Skeletal muscle cell (primary cell): ENCODE measurements around the gene DCAF5.

Source experiments
- DNase-seq: peaks from one replicate; pipeline ENCODE4 v3.0.0-alpha.2; 2010; ENCODE audit warnings: low read depth
- H3K4me3 ChIP-seq: 2 replicates; pipeline ENCODE4 v1.5.1; 2011; ENCODE audit warnings: low read depth, mild to moderate bottlenecking, control low read depth, low read length, moderate library complexity

Gene DCAF5

GRCh38 chr14:69106451-69106850 lies 46.5 kb downstream of the DCAF5 start:
- H3K4me3 ChIP-seq = no peak overlapping the region
- DNase-seq = no peak

GRCh38 chr14:69105326-69105725 lies 47.6 kb downstream of the DCAF5 start:
- no peak overlapping the region for H3K4me3 ChIP-seq
- peak; percentile 68 for DNase-seq

GRCh38 chr14:69101331-69101826 lies 51.5 kb downstream of the DCAF5 start:
- peak; percentile 69 for DNase-seq
- H3K4me3 ChIP-seq = no peak overlapping the region

GRCh38 chr14:69097974-69098373 lies 54.9 kb downstream of the DCAF5 start:
- DNase-seq = no peak
- no peak overlapping the region for H3K4me3 ChIP-seq

DNA sequence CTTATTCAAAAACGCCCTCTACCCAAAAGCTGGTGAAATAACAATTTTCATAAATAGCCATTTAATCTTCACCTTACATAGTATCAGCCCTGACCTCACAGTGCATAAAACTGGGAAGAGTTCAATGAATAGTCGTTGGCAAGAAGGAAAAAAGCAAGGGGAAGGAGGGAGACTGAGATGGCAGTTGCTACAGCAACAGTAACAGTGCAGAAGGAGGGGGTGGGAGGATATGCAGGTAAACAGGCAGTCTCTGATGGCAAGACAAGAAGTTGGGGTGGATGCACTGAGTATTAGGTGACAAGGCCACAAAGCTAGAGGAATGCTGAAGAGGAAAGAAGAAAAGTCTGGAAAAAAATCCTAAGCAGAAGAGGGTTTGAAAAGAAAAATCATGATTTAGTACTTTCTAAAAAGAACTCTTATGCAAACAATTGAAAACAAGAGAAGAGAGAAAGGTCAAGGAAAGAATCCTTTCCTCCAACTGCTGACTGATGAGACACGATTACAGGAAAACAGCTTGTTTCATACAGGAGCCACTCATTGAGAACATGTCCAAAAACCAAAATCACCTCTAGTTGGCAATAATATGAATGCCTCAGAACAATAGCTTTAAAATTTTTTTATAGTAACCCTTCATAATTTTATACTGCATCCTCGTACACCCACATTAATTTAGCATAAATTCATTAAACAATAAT lies 56.0 kb downstream of the DCAF5 start:
- DNase-seq = no peak
- H3K4me3 ChIP-seq = no peak overlapping the region

GRCh38 chr14:69096246-69096645 lies 56.7 kb downstream of the DCAF5 start:
- H3K4me3 ChIP-seq = no peak overlapping the region
- DNase-seq = no peak

DNA sequence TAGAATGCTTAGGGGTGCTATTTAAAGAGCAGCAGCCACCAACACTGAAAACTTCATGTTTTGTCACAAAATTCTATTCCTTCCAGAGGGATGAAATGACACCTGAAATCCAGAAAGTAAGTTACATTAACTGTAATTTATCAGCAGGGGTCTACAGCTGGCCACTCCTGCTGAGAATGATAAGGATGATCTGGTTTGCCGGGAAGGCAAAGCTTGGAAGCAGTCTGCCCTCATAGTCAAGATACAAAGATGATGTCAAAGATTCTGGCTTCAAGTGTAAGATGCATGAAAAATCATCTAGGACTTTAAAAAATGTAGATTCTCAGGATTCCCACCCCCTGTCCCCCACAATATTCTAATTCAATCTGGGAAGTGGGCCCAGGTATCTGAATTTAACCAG lies 58.4 kb downstream of the DCAF5 start:
- DNase-seq = no peak
- no peak overlapping the region for H3K4me3 ChIP-seq

GRCh38 chr14:69093631-69094421 lies 59.1 kb downstream of the DCAF5 start:
- H3K4me3 ChIP-seq = no peak overlapping the region
- DNase-seq = no peak

DNA sequence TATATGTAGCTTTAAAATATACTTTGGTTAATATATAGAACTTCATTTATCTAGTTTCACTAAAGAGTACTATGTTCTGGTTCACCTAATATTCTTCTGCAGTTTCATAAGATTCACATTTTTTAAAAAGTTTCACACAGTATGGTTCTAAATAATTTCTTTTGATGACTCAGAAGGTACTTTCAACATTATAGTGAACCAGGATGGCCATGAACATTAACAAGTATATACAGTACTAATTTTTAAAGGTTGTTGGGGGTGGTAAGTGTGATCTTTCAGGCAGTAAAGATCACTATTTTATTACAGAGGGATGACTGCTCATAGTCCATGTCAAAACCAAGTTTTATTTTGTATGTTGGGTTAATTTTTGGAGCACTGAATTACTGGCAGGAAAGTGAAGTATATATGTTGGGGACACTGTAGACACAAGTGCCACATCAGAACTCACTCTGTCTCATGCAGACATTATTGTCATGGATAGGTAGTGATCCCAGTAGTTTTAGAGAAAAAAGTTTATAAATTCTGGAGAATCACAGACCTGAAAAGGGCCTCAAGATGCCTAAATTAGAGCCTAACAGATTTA lies 60.0 kb downstream of the DCAF5 start:
- no peak for DNase-seq
- H3K4me3 ChIP-seq = no peak overlapping the region

- no peak for DNase-seq
- H3K4me3 ChIP-seq = no peak overlapping the region
Observed at GRCh38 chr14:69091695-69092094, 61.2 kb downstream of the DCAF5 start.

DNA sequence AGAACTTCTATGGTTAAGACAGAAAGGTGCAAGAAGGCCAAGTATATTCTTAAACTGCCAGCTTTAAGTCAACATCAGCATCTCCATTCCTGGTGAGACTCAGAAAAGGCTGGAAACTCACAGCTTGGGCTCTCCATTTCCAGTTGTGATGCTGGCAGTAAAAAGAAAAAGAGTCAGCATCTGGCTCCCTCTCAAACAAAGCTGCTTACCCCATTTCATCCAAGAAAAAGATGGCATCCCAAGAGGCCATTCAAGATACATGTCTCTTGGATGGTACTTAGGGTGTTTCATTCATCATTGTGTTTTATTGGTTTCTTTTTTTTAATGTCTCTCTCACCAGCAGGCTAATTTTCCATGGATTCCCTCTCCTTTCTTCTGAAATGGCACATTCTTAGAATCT lies 61.9 kb downstream of the DCAF5 start:
- no peak overlapping the region for H3K4me3 ChIP-seq
- no peak for DNase-seq

DNA sequence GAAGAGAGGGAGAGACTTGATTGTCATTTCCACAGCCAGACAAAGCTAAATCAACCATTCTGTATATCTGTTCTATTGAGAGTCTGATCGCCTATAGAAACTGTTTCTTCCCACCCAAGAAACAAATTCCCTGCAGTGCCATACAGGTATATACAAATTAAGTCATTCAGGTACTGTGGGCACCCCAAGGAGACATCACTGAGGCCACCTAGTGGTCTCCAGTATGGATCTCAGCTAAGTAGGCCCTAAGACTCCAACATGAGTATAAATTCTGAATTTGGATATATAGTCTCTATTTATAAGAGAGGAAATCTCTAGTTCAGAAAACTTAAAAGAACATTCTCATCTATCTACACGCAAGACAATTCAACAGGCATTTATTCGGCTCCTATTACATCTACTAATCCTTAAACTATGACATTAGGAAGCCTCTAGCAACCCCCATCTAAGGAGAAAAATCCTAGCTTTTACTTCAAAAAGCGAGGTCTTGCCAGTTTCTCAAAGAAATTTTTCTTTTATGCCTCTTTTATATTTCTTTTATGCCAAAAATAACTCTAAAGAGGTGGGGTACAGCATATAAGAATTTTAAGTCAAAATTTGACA lies 62.6 kb downstream of the DCAF5 start:
- no peak for DNase-seq
- no peak overlapping the region for H3K4me3 ChIP-seq

DNA sequence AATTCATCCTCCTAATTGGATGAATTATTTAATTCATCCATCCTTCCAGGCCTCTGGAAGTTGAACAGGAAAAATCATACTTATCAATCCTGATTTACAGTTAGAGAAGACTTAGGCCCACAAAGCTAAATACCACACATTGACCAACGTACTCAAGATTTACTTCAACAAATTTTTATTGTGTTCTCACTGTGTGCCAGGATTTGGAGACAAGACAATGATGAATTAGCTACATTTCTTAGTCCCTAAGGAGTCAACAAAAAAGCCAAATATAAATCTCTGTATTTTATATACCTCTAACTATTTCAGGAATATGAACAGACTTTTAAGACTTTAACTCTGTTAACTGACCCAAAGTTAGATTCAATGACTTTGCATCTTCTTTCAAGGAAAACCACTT lies 63.9 kb downstream of the DCAF5 start:
- no peak overlapping the region for H3K4me3 ChIP-seq
- no peak for DNase-seq

DNA sequence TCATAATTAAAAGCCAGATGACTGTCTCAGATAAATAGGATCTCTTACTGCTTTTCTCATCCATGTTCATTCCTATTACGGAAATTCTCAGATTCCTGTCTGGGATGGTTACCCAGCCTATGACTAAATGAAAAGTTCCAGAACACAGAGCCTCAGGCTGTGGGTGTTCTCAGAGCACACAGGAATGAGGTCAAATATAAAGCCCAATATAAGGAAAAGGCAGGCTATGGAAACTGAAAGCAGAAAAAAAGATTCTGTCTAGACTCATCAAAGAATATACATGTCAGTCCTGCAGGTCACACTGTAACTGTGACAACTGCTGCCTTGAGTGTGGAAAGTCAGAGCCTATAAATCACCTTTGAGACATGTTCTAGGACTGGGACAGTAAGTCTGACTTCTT lies 64.3 kb downstream of the DCAF5 start:
- no peak for DNase-seq
- H3K4me3 ChIP-seq = no peak overlapping the region

- no peak for DNase-seq
- H3K4me3 ChIP-seq = no peak overlapping the region
Observed at GRCh38 chr14:69087061-69087461, 65.9 kb downstream of the DCAF5 start.

DNA sequence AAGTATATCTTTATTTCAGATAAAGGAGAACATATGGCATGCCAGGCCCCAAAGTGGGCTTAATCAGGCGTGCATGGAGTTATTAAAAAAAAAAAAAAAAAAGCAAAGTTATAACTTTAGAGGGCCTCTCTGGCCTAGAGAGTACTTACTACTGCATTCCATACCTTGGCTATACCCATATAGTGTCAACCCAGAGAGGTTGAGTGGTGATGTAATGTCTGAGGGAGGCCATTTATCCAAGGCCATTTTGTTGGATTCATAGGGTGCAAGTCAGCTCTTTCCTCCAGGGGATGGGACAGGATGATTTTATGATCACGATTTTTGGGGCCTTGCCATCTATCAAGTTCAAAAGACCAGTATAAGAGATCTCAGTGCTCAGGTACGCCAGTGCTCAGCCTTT lies 66.4 kb downstream of the DCAF5 start:
- DNase-seq = no peak

DNA sequence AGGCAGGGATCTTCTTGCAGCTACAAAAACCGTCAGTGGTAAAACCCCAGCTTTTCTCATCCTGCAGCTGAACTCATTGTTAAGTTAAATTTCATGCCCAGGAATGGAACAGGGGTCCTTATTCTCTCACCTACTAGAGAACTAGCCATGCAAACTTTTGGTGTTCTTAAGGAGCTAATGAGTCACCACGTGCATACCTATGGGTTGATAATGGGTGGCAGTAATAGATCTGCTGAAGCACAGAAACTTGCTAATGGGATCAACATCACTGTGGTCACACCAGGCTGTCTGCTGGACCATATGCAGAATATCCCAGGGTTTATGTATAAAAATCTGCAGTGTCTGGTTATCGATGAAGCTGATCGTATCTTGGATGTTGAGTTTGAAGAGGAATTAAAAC lies 68.9 kb downstream of the DCAF5 start:
- no peak overlapping the region for H3K4me3 ChIP-seq
- DNase-seq = no peak

More for the DNA sequence above, 66.4 kb downstream of the DCAF5 start:
- no peak overlapping the region for H3K4me3 ChIP-seq

DNA sequence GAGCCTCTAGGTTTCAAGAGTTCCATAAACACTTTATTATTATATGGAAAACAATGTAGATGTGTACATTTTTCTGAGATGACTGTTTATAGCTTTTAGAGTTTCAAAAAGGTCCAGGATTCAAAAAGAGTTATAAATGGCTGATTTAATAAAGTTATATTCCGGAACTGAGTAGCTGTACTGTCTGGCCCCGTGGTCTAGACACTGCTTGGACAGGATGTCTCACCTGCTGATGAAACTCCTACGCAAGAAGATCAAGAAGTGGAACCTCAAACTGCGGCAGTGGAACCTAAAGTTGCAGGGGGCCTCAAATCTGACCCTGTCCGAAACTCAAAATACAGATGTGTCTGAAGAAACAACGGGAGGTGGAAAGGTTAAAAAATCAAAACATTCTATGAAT lies 69.7 kb downstream of the DCAF5 start:
- no peak for DNase-seq

GRCh38 chr14:69081271-69081670 lies 71.6 kb downstream of the DCAF5 start:
- DNase-seq = no peak
- no peak overlapping the region for H3K4me3 ChIP-seq

More for the DNA sequence above, 69.7 kb downstream of the DCAF5 start:
- no peak overlapping the region for H3K4me3 ChIP-seq

GRCh38 chr14:69079747-69080146 lies 73.2 kb downstream of the DCAF5 start:
- no peak for DNase-seq
- H3K4me3 ChIP-seq = no peak overlapping the region
